GM12891 (cell line): Measurements from ENCODE around the gene BNIP5.

Source experiments
- POLR2A ChIP-seq: IDR thresholded peaks from 2 replicates; pipeline ENCODE4 v1.6.1; 2011; ENCODE audit warnings: low read depth, low read length, control low read depth
- POLR2AphosphoS5 ChIP-seq: IDR thresholded peaks from 2 replicates; pipeline ENCODE4 v1.6.1; 2011; ENCODE audit warnings: low read depth, low read length, control low read depth
- POU2F2 ChIP-seq: IDR thresholded peaks from 2 replicates; pipeline ENCODE4 v1.6.1; 2011; ENCODE audit warnings: low read depth, mild to moderate bottlenecking, control low read depth, low read length, moderate library complexity
- TAF1 ChIP-seq: IDR thresholded peaks from 2 replicates; pipeline ENCODE4 v1.6.1; 2011; ENCODE audit warnings: low read depth, low read length, control low read depth

DNA sequence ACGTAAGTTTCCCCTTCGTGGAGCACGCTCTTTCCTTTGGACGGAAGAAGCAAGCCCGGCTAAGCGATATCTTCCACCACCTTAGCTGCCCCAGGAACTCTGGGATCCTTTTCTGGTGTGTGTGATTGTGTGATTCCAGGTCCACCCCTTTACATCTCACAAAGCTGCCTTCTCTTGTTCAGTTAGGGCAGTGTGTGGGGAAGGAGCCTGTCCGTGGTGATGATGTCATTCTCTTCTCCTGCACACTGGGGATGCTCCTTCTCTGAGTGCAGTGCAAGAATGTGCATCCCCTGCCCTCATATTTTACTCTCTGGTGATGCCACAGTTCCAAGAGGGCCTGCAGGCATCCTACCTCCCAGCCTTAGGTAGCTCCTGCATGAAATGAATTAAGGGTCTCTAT lies 30.3 kb downstream of the BNIP5 start:
- TF ChIP-seq POLR2A (no peak), TAF1 (no peak), POLR2AphosphoS5 (no peak), POU2F2 (no peak)
